Fibroblast of skin of abdomen (primary cell): Measurements from ENCODE around the gene ZNF624.

Source experiments
- DNase-seq: peaks from one replicate; pipeline ENCODE4 v3.0.0-alpha.2; 2013

Gene ZNF624

GRCh38 chr17:16593356-16594102 lies 60.1 kb downstream of the ZNF624 start:
- no peak for DNase-seq

DNA sequence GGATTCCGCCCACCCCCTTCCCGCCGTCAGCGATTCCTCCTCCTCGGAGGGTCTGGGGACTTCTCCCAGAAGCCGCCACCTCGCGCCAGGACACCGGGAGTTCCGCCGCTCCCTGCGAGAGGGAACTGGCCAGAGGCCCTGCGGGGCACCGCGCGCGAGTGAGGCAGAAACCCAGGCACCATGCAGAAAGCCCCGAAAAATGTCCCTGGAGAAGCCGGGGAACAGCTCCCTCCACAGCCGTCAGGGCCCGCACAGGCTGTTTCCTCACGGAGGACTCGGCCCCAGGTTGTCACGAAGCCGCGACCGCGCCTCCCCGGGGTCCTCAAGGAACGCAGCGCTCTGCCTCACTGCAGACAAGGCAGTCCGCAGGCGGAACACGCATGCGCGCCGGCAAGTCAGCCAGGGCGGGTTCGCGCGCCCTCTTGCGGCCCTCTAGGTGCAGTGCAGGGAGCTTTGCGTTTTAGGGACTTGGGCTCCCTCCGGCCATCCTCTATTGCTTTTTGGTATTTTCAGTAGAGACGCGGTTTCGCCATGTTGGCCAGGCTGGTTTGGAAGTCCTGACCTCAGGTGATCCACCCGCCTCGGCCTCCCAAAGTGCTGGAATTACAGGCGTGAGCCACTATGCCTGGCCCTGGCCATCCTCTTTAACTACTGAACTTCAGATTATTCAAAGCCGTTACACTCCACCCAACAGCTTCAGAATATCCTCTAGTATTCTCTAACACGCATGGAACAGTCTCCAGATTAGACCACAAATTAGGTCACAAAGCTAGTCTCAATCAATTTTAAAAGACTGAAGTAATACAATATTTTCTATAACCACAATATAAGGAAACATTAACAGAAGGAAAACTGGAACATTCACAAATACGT lies 64.3 kb downstream of the ZNF624 start:
- peak; percentile 83 for DNase-seq

DNA sequence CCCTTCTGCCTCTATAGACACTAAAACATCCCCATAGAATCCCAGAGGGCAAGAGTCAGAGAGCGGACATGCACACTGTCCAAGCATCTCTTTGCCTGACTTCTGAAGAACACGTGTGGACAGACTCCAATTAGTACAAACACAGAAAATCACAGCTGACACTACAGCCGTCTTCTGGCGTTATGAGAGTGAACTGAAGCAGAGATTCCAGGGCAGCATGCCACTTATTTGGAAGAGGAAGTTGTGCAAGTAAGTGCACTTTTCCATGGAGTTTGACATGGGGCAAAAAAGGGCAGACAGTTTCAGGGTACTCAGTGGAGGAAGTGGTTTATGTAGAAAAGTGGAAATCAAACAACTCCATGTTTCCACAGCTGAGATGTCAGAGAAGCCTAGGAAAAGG lies 67.9 kb downstream of the ZNF624 start:
- DNase-seq, result no peak

GRCh38 chr17:16584273-16584995 lies 69.2 kb downstream of the ZNF624 start:
- peak; percentile 83 for DNase-seq

DNA sequence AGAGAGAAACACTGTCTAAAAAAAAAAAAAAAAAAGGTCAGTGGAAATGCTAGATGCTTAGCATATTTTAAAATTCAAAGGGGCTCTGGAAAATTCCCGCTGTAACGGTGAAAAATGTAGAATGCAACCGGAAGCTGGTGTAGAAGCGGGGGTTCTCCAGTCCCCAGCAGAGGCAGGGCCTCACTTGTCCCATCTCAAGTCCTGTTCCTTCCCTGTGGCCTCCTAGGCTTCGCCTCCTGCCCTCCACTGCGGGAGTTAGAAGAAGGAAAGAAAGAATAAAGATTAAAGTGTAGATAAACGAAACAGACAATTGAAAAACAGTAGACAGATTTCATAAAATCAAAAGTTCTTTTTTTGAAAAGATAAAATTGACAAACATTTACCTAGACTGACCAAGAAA lies 69.9 kb downstream of the ZNF624 start:
- no peak for DNase-seq

- no peak for DNase-seq
Measured at GRCh38 chr17:16573466-16573865, 80.2 kb downstream of the ZNF624 start.
